Spleen (tissue), 7 donors: ENCODE measurements around the gene ATP13A1.

Experiments
- POLR2A ChIP-seq, 3 donors: fragments of 450-650 bp; IDR thresholded peaks; one replicate each; pipeline ENCODE4 v1.5.1; 2017; ENCODE audit warnings: antibody characterized with exemption in 3 of 3, mild to moderate bottlenecking in 1 of 3
- TF ChIP-seq, protein P1 (sequence below), 11 experiments: fragments of 200-600 bp in 7 of 11; fragments of 450-650 bp in 4 of 11; sonication (generic) in 4 of 11; IDR thresholded peaks in 8 of 11; conservative IDR thresholded peaks in 3 of 11; 1 replicate in 7 of 11; 2 replicates in 4 of 11; pipeline versions ENCODE4 v1.4.0 to v1.8.0; 2016 to 2021; ENCODE audit warnings: antibody characterized with exemption in 11 of 11, inconsistent platforms in 4 of 11, mild to moderate bottlenecking in 1 of 11
- donor health status: DM: no; HTN: no; CAD: no; lungs with moderate emphysema.
- donor health status: DM: no; HTN: no; CAD: no.
- donor health status: DM: no; HTN: no; CAD: no.

DNA sequence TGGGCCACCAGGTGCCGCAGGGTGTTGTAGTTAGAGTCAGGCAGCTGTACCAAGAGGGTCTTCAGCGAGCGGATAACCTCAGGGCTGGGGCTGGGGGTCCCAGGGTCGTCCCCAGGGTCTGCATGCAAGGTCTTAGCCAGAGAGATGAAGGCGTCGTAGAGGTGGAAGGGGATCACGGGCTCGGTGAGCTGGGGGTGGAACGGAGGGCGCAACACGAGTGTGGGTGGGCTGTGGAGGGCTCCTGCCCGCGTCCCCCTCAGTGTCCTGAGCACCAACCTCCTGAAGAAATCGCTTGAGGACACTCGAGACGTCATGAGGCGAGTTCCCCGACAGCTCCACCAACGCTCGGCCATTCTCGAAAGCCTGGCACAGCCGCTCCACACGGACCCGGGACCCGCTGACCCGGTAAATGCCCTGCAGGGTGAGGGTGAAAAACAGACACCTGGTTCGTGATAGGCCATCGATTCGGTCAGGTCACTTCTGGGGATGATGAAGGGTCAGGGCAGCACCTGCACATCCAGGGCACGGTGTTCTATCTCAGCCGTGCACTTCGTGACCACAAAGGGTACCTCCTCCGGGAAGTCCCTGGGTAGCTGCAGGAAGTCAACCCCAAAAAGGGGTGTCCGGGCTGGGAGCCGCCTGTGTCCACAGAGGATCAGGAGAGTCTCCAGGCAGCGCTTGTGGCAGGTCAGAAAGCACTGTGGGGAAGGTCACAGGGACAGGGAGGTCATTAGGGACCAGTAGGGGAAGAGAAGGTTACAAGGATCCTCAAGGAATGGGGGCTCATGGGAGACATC, 28.8 kb downstream of the ATP13A1 start:
- no peak for TF ChIP-seq POLR2A (IDR thresholded peaks at IDR 0.05)
- TF ChIP-seq, protein P1, sequence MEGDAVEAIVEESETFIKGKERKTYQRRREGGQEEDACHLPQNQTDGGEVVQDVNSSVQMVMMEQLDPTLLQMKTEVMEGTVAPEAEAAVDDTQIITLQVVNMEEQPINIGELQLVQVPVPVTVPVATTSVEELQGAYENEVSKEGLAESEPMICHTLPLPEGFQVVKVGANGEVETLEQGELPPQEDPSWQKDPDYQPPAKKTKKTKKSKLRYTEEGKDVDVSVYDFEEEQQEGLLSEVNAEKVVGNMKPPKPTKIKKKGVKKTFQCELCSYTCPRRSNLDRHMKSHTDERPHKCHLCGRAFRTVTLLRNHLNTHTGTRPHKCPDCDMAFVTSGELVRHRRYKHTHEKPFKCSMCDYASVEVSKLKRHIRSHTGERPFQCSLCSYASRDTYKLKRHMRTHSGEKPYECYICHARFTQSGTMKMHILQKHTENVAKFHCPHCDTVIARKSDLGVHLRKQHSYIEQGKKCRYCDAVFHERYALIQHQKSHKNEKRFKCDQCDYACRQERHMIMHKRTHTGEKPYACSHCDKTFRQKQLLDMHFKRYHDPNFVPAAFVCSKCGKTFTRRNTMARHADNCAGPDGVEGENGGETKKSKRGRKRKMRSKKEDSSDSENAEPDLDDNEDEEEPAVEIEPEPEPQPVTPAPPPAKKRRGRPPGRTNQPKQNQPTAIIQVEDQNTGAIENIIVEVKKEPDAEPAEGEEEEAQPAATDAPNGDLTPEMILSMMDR (IDR thresholded peaks at IDR 0.05 in 8 of 11, conservative IDR thresholded peaks at IDR 0.05 in 3 of 11) = no peak
